ENCODE measurements around the gene SMOC2. TPM values are rescaled to one million over a fixed set of nuclear protein-coding genes. Genes with fewer than 3 reads are reported as not detected.
"Not testable (repeated sequence)": the region's sequence is repeated elsewhere in the genome, so short reads cannot be mapped to it uniquely, and the experiment has no call there.

SMOC2 gene
- total RNA-seq, 1 experiment from 2014 or later = 0.05 TPM

DNA sequence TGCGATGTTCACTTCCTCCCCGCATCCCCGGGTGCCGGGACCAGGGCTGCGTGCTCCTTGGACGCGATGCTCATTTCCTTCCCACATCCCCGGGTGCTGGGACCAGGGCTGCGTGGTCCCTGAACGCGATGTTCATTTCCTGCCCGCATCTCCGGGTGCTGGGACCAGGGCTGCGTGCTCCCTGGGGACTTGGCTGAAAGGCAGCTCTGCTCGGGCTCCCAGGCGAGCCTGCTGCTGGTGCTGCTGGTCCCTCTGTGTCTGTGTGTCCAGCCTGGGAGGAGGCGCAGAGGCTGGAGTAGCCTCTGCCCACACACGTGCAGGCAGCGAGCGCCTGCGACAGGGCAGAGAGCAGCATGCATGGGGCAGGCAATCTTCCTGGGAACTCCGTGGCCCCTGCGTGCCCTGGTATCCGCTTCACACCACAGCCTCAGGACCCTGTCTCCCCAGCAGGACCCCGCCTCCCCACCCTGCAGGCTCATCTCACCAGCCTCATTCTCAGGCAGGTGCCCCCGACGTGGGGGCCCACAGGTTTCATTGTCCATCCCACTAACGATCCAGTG lies 132.4 kb downstream of the SMOC2 start:
- DNase-seq (ENCODE audit: low read depth, low spot score); in situ Hi-C loops (cut with HindIII; ENCODE audit: low pct_unique_long_range_greater_than_20kb, low sequenced_read_pairs): not testable (repeated sequence)

DNA sequence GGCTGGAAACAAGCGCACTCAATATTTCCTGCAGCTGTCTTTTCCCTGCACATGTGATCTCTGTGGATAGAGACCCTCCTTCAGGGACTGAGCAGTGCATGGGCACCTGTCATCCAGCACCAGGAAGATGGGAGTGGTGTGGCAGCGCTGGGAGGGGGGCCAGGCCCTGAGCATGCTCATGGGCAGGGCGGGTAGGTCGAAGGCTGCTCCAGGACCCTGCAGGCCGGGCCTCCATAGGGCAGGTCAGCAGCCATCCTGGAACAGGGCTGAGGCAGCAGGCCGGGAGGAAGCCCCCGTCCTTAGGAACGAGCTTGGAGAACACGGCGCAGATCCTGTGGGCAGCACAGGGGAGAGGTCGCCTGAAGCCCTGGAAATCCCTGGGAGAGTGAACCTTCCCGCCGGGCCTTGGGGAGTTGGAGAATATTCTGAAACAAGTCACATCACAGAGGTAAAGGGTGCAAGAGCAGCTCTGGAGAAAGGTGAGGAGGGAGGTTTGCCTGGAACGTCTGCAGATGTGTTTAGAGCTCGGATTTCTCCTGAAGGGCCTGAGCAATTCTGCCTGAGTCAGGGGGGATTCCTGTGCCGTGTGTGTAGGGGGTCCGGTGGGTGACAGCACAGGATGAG lies 133.2 kb downstream of the SMOC2 start:
- DNase-seq (ENCODE audit: low read depth, low spot score) = no peak
- in situ Hi-C loops (cut with HindIII; ENCODE audit: low pct_unique_long_range_greater_than_20kb, low sequenced_read_pairs) = no loop called here

DNA sequence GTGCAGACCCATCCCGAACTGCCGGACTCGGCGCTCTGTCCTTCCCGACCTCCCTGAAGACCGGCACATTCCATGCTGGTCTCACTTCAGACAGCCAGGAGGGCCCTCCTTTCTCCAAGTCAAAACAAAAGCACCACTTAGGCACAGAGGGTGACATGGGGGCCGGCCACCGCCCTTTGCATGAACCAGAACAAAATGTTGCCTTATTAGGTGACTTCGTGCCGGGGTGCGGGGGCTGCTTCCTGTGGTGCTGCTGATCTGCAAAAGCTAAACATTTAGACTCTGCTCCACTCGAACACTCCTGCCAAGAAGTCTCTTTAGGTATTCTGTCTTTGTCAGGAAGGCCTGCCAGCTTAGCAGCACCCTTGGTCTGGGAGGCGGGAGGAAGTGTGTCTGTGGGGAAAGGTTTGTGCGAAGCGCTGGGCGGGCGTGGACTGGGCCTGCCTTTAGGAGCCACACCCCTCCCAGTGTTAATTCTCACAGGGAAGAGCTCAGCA lies 133.8 kb downstream of the SMOC2 start:
- in situ Hi-C loops (cut with HindIII; ENCODE audit: low pct_unique_long_range_greater_than_20kb, low sequenced_read_pairs) = no loop called here
- DNase-seq (ENCODE audit: low read depth, low spot score) = no peak

DNA sequence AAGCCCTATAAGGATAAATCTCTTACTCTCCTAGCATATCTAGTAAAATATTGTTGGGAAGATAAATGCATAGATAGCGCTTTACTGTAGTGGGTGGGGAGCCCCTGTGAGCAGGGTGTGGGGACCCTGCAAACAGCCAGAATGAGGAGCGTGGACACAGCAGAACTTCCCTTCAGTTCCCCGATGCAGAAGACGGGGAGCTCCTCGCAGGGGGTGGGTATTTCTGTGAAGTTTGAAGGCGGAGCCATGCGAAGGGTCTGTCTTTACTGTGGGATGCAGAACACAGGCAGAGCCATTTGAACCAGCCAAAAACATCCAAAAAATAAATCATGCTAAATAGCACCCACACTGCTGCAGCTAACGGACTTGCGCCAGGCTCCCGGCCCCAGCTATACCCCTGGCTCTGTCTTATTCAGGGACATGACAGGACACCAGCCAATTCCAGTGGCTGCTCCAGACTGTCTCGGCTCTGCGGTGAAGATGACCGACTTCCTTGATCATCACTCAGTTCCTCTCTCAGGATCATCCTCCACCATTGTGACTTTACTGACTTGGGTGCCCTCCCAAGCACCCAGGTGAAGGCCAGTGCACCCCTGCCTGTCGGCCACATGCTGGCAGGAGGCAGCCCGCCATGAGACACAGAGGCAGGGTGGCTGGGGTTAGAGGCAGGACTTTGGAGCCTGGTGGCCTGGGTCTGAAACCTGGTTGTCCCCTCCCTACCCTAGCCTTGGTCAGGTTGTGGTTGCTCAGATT lies 134.5 kb downstream of the SMOC2 start:
- in situ Hi-C loops (cut with HindIII; ENCODE audit: low pct_unique_long_range_greater_than_20kb, low sequenced_read_pairs) = no loop called here

DNA sequence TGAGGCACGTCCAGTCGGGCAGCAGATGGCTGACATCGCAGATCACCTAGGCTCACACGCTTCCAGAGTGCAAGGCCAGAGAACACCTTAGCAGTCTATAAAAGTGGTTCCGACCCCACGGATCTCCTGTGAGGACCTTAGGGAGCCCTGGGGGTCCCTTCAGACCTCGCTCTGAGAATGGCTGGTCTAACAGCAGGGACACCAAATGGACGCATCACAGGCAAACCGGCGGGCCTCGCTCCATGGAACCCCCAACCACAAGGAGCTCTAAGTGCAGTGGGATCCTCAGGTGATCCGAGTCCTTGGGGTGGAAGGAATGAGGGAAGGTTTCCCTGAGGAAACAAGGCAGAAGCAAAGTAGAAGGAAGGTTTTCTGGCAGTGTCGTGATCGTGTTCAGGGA lies 135.4 kb downstream of the SMOC2 start:
- no peak for DNase-seq (ENCODE audit: low read depth, low spot score)
- in situ Hi-C loops (cut with HindIII; ENCODE audit: low pct_unique_long_range_greater_than_20kb, low sequenced_read_pairs) = no loop called here

More for the DNA sequence above, 134.5 kb downstream of the SMOC2 start:
- no peak for DNase-seq (ENCODE audit: low read depth, low spot score)

DNA sequence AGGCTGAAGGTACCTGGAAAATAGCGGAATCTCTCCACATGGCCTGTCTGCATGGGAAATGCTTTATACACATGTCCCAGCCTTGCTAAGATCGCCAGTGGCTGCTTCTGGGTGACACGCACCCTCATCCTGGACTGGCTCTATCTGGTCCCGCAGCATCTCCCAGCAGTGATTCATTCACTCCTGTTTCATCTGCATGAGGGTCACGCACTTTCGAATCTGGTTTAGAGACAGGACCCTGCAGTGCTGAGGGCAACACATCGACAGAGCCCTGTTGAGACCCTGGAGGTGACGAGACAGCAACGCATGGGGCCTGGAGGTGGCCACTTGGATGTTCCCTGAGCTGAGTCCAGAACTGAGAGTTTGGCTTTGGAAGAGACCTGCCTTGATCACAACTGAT lies 136.5 kb downstream of the SMOC2 start:
- no peak for DNase-seq (ENCODE audit: low read depth, low spot score)
- in situ Hi-C loops (cut with HindIII; ENCODE audit: low pct_unique_long_range_greater_than_20kb, low sequenced_read_pairs) = no loop called here

DNA sequence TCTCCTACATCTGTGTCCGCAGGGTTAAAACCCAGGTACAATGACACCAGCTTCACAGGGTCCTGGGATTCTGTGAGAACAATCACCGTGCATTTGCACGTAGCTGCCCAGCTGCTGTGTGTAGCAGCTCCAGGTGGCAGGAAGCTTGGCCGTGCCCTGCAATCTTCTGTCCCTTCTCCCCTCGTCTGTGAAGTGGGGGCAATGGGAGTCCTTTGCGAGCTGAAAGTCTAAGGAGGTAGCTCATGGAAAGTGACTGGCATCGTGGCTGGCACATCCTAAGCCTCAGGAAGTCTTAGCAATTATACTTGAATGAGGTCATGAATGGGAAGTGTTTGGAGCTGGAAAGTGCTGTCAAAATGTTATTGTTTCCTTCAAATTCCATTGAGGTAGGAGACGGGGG lies 137.1 kb downstream of the SMOC2 start:
- no peak for DNase-seq (ENCODE audit: low read depth, low spot score)

DNA sequence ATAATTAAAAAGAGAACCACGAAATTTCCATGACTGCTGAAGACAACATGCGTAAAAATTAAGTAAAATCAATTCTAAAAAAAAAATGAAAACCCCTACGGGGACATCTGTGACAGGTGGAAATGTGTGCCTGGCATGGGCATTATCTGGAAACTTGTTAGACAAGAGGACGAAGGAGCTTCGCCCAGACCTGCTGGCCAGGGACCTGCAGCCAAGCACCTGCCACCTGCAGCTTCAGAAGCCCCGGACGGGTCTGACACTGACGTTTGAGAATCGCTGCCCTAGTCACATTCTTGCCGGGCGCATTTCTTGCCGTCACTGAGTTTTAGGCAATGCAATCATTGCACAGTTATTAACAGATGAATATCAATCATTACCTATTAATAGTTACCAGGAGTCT lies 140.3 kb downstream of the SMOC2 start:
- no peak for DNase-seq (ENCODE audit: low read depth, low spot score)
- in situ Hi-C loops (cut with HindIII; ENCODE audit: low pct_unique_long_range_greater_than_20kb, low sequenced_read_pairs) = no loop called here

More for the DNA sequence above, 137.1 kb downstream of the SMOC2 start:
- in situ Hi-C loops (cut with HindIII; ENCODE audit: low pct_unique_long_range_greater_than_20kb, low sequenced_read_pairs) = no loop called here

DNA sequence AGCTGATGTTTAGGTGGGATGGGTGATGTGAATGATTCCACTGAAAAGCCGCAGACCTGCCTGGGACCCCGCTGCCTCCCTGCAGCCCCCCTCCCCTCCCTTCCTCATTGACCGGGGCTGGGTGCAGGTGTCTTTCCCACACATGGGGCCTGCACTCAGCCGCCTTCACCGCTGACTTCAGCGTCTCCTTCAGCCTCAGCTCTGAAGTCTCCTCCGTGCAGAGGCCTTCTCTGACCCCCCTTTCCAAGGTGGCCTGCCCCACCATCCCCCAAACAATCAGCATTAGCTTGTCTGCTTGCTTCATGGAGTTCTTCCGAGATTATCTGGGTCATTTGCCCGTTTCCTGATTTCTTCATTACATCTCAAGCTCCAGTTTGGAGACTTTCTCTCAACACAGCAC lies 140.7 kb downstream of the SMOC2 start:
- DNase-seq (ENCODE audit: low read depth, low spot score) = no peak
- in situ Hi-C loops (cut with HindIII; ENCODE audit: low pct_unique_long_range_greater_than_20kb, low sequenced_read_pairs) = no loop called here

DNA sequence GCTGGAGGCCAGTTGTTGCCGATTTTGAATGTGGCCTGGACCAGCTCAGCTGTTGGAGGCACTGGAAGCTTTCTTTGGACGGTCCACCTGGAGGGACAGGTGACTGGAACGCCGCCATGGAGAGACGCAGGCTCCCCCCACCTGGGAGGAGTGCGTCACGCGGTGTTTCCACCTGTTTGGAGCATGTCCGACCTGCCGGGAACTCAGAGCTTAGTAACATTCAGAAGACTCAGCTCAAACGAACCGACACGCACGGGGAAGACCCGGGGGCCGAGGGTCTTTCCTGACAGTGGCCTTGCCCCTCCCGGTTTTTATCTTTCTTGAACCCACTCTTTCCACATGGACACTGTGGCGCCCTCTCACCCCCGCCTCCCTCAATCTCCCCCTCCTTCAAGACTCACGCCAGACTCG lies 141.6 kb downstream of the SMOC2 start:
- in situ Hi-C loops (cut with HindIII; ENCODE audit: low pct_unique_long_range_greater_than_20kb, low sequenced_read_pairs) = no loop called here
- DNase-seq (ENCODE audit: low read depth, low spot score) = no peak

DNA sequence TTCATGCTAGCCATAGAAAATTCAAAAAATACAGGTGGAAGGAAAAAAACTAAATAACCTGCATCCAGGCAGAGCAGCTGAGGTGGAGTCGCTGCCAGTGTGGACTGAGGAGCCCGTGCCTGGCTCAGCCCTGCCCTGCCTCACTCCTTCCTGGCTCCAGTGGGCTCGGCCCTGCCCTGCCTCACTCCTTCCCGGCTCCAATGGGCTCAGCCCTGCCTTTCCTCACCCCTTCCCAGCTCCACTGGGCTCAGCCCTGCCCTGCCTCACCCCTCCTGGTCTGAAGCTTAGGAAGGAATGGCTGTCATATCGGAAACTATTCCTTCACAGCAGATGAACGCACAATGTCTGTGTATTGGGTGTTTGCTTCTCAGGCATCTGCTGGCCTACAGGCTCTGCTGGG lies 142.1 kb downstream of the SMOC2 start:
- DNase-seq (ENCODE audit: low read depth, low spot score) = no peak
- in situ Hi-C loops (cut with HindIII; ENCODE audit: low pct_unique_long_range_greater_than_20kb, low sequenced_read_pairs) = no loop called here

DNA sequence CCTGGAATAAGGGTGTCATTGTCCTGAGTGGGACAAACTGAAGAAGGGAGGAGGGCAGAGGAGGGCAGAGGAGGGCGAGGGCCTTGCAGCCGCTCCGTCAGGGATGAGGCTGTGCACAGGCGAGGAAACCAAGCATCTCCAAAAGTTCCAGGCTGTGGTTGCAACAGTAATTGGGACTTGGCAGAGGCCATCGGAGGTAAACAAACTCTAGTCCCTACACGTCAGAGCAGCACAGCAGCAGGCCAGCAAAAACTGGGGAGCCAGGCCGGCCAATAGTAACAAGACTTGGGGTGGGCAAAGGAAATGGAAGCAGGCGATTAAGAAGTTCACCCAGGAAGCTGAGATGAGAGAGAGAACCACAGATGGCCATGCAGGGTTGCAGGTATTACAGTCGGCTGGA lies 142.8 kb downstream of the SMOC2 start:
- in situ Hi-C loops (cut with HindIII; ENCODE audit: low pct_unique_long_range_greater_than_20kb, low sequenced_read_pairs) = no loop called here
- DNase-seq (ENCODE audit: low read depth, low spot score) = no peak

DNA sequence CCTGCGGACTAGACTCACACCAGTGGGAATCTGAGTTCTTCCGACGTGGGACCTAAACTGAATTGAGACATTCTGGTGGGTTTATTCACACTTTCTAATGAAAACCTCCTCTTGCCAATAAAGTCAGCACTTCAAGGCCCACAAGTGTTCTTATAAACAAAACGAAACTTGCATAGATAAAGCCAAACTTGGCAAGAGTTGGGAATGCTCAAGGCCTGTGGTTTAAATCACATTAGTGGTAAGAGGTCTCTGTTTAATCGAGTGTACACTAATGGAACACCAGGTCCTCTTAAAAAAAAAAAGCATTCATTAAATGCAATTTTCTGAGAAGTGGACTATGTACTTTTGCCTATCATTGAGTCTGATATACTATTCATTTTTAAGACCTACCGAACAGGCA lies 143.3 kb downstream of the SMOC2 start:
- no peak for DNase-seq (ENCODE audit: low read depth, low spot score)
- in situ Hi-C loops (cut with HindIII; ENCODE audit: low pct_unique_long_range_greater_than_20kb, low sequenced_read_pairs) = no loop called here

DNA sequence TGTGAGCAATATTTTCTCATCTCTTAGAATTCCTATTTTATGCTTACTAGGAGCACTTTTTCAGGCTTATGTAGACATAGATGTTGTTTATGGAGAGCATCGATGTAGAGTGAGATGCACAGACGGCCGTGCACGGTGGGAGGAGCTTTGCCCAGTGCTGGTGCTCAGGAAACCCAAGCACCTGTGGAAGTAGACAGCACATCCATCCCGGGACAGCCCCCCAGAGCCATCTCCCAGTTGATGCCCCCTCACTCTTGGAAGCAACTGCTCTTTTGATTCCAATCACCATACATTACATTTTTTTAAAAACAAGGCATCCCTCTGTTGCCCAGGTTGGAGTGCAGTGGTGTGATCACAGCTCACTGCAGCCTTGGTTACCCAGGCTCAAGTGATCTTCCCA lies 143.7 kb downstream of the SMOC2 start:
- in situ Hi-C loops (cut with HindIII; ENCODE audit: low pct_unique_long_range_greater_than_20kb, low sequenced_read_pairs) = no loop called here
- no peak for DNase-seq (ENCODE audit: low read depth, low spot score)

DNA sequence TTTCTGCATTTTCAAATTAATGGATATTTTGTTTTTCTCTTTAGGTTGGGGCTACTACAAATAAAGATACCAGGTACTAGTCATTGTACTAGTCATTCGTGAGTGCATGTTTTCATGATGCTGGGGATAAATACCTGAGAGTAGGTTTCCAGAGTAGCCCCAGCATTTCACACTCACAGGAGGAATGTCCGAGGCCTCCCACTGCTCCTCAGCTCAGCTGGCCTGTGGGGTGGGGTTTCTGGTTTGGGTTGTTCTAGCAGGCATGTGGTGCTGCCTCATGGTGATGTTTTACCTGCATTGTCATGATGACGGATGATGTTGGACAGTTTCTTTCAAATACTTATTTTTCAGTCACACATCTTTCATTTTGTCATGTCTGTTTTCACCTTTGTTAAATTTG lies 144.5 kb downstream of the SMOC2 start:
- DNase-seq (ENCODE audit: low read depth, low spot score) = no peak
- in situ Hi-C loops (cut with HindIII; ENCODE audit: low pct_unique_long_range_greater_than_20kb, low sequenced_read_pairs) = no loop called here

DNA sequence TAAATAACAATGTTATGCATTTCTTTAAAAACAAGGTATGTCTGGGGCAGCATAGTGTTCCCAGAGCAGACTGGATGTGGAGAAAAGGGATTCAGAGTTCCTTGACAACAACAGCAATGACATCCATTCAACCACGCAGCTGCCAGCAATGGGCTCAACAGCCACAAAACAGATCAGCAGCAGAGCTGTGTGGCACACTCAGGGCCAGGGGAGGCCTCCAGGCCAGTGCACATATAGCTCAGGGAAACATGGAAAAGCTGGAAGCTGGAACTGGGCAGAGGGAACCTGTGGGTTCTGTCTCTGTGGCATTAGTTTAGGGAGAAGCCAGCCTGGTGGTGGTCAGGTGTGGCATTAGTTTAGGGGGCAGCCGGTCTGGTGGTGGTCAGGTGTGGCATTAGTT lies 148.3 kb downstream of the SMOC2 start:
- DNase-seq (ENCODE audit: low read depth, low spot score) = no peak
- in situ Hi-C loops (cut with HindIII; ENCODE audit: low pct_unique_long_range_greater_than_20kb, low sequenced_read_pairs) = no loop called here

DNA sequence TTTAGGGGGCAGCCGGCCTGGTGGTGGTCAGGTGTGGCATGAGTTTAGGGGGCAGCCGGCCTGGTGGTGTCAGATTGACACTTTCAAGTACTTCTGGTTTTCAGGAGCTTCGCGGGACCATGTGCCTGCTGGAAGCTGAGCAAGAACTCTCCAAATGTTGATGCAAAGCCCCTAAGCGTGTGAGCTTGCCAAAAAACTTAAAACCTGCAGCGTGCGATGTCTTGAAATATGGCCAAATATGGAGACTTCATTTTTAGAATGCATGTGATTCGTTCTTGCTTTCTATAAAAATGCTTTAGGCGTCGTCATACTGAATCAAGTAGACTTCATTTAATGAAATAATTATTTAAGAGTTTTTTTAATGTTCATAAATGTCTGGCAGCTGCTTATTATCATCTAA lies 149.4 kb downstream of the SMOC2 start:
- no peak for DNase-seq (ENCODE audit: low read depth, low spot score)
- in situ Hi-C loops (cut with HindIII; ENCODE audit: low pct_unique_long_range_greater_than_20kb, low sequenced_read_pairs) = no loop called here

DNA sequence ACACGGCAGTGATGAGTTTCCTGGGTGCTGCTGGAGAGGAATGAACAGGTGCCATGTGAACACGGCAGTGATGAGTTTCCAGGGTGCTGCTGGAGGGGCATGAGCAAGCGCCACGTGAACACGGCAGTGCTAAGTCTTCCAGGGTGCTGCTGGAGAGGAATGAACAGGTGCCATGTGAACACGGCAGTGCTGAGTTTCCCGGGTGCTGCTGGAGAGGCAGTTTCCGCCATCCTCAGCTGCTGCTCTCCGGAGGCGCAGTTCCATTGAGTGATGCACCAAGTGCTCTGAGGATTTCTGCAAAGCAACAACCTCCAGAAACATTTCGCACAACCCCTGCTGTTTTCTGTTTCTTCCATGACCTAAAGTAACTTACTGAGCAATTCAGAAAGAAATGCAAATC lies 155.4 kb downstream of the SMOC2 start:
- in situ Hi-C loops (cut with HindIII; ENCODE audit: low pct_unique_long_range_greater_than_20kb, low sequenced_read_pairs) = no loop called here
- DNase-seq (ENCODE audit: low read depth, low spot score) = no peak

DNA sequence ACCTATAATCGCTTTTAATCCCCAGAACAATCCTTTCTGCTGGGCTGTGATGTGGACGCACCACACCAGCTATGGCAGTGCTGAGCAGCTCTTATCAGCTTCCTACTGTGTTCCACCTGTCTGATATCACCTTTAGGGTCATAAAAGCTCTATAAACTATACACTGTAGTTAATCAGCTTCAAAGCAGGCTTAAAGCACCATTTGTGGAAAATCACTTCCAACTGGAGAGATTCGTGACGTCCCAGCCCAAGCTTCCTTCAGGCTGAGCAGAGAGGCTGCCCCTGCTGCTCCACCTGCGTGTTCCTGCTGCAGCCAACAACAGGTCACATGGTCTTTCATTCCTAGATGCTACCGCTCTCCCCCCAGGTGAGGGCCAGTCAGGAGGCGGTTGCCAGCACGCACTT lies 156.5 kb downstream of the SMOC2 start:
- no peak for DNase-seq (ENCODE audit: low read depth, low spot score)
- in situ Hi-C loops (cut with HindIII; ENCODE audit: low pct_unique_long_range_greater_than_20kb, low sequenced_read_pairs) = no loop called here

Measured in SK-MEL-5 (cell line).